Fibroblast of the aortic adventitia (primary cell): ENCODE results near the gene CNOT6. TPM values are rescaled to one million over a fixed set of nuclear protein-coding genes. Genes with fewer than 3 reads are reported as not detected.
"Not testable (repeated sequence)": the region's sequence is repeated elsewhere in the genome, so short reads cannot be mapped to it uniquely, and the experiment has no call there.

Source experiments
- DNase-seq: peaks from one replicate; pipeline ENCODE4 v3.0.0-alpha.2; 2010; ENCODE audit warnings: low read depth
- H3K4me3 ChIP-seq: 2 replicates; pipeline ENCODE4 v1.5.1; 2011; ENCODE audit warnings: low read depth, mild to moderate bottlenecking, control low read depth, low read length, moderate library complexity
- CTCF ChIP-seq: IDR thresholded peaks from 2 replicates; pipeline ENCODE4 v1.5.1; 2011; ENCODE audit warnings: mild to moderate bottlenecking, low read length, control low read depth, inconsistent platforms; ENCODE audit not compliant: insufficient read depth
- total RNA-seq: library from RNA; depleted of rRNA; stranded (reverse); fragments of >200 nt; gene quantifications from 2 replicates; pipeline ENCODE4 v1.2.3, GENCODE V29; 2012; ENCODE audit warnings: low replicate concordance

The CNOT6 gene
- 9.8 and 12.1 TPM in 2 replicates for total RNA-seq

GRCh38 chr5:180494060-180494509, at the start of gene CNOT6:
Gene CNOT6, plus strand, starts transcription at chr5:180494379. Its CDS starts 34,898 bp downstream, at chr5:180529277.
- peak; percentile 89 for DNase-seq
- no peak for TF ChIP-seq CTCF
- peak within 1 kb of the TSS; percentile 85 for H3K4me3 ChIP-seq

DNA sequence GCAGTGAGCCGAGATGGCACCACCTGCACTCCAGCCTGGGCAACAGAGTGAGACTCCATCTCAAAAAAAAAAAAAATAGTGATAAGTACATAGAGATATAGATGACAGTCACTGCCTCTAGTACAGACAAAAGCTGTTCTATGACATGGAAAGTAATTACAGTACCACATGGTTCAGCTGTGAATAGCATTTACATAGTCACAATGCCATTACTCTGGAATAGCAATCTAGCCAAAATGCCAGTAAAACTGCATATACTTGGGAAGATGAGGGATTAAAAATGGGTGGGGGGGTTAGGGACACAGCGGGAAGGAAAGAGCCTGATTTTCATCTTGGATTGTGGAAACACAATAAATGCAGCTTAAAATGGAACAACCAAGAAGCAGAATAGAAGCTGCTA, 39.4 kb upstream of the CNOT6 start:
- H3K4me3 ChIP-seq, result no peak overlapping the region
- DNase-seq, result no peak
- no peak for TF ChIP-seq CTCF

DNA sequence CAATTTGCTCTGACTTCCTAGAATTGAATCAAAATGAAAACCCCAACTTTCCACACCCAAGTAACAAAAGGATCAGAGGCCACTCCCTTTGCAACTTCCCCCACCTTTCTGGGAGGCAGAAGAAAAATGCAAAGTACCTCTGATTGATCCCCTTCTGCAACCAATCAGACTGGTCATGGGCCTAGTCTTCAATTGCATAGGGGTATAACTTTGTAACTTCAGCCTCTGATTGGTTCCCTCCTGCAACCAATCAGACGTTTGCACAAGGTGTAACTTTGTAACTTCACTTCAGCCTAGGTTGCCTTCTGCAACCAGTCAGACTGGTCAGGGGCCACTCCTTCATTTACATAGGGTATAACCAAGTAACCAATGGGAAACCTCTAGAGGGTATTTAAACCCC, 38.3 kb upstream of the CNOT6 start:
- DNase-seq, result no peak

DNA sequence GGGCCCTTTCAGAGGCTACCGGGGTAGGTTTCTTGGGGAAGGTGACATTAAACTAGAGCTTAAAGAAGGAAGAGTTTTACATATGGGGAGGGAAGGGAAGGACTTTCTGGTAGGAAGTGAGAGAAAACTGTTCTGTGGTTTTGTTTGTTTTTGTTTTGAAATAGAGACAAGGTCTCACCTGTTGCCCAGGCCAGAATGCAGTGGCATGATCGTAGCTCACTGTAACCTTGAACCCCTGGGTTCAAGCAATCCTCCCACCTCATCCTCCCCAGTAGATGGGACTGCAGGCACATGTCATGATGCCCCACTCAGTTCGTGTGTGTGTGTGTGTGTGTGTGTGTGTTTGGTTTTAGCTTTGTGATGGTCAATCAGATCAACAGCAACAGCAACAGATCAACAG, 37.4 kb upstream of the CNOT6 start:
- DNase-seq, result no peak
- TF ChIP-seq CTCF, result no peak
- H3K4me3 ChIP-seq, result no peak overlapping the region

More for the DNA sequence above, 38.3 kb upstream of the CNOT6 start:
- H3K4me3 ChIP-seq, result no peak overlapping the region
- no peak for TF ChIP-seq CTCF

- not testable (repeated sequence) for DNase-seq, H3K4me3 ChIP-seq
Observed at GRCh38 chr5:180458852-180459673, 35.1 kb upstream of the CNOT6 start.

GRCh38 chr5:180459674-180460142, 34.5 kb upstream of the CNOT6 start:
- H3K4me3 ChIP-seq, DNase-seq: not testable (repeated sequence)

- DNase-seq, result no peak
- no peak overlapping the region for H3K4me3 ChIP-seq
- TF ChIP-seq CTCF, result no peak
Observed at GRCh38 chr5:180460834-180461233, 33.3 kb upstream of the CNOT6 start.

GRCh38 chr5:180461303-180461702, 32.9 kb upstream of the CNOT6 start:
- H3K4me3 ChIP-seq, result no peak overlapping the region
- TF ChIP-seq CTCF, result no peak
- no peak for DNase-seq
